ENCODE data around the gene NTHL1. TPM values are rescaled to one million over a fixed set of nuclear protein-coding genes. Genes with fewer than 3 reads are reported as not detected.

Gene NTHL1
- total RNA-seq, 4 donors from 2014 or later = 14.9 to 28.8 (median 19.9) TPM

DNA sequence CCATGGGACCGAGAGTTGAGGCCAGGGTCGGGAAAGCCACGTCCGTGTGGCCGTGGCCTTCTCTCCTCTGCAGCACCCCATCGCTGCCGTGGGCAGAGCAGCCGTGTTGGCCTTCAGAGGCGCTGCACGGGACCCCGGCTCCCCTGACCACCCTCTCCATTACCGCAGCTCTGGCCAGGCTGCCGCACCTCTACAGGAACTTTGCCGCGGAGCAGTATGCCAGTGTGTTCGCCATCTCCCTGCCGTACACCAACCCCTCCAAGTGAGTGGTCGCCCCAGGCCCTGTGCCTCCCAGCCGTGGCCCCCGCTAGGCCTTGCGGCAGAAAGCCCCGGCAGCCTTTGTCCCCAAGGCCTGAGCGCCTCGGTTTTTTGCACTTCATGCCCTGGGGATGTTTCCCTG is 28.0 kb upstream of the NTHL1 start:
- Histone ChIP-seq H3K27ac (no peak overlapping the region), H3K9me3 (no peaks in the 10 kb centered on the region), H3K27me3 (no peaks in the 10 kb centered on the region), H3K4me1 (no peaks in the 10 kb centered on the region), H3K36me3 (peaks cover 0 to 94% (median 0%) of the 10 kb centered on the region in 3 donors), H3K4me3 (no peak overlapping the region)
- no peak for TF ChIP-seq CTCF (IDR thresholded peaks at IDR 0.05)
- TF ChIP-seq POLR2A (IDR thresholded peaks at IDR 0.05) = no peak
- DNase-seq = no peak

- H3K36me3 ChIP-seq = peaks cover 0 to 92% (median 0%) of the 10 kb centered on the region in 3 donors
- no peak for DNase-seq
- H3K27ac ChIP-seq = no peak overlapping the region
- TF ChIP-seq POLR2A (IDR thresholded peaks at IDR 0.05) (no peak), CTCF (IDR thresholded peaks at IDR 0.05) (no peak)
- no peaks in the 10 kb centered on the region for H3K9me3 ChIP-seq
- no peak overlapping the region for H3K4me3 ChIP-seq
- no peaks in the 10 kb centered on the region for H3K4me1 ChIP-seq
- no peaks in the 10 kb centered on the region for H3K27me3 ChIP-seq
Measured at GRCh38 chr16:2074071-2074470, 26.4 kb upstream of the NTHL1 start.

- H3K36me3 ChIP-seq = peaks cover 0 to 92% (median 0%) of the 10 kb centered on the region in 3 donors
- no peaks in the 10 kb centered on the region for H3K9me3 ChIP-seq
- TF ChIP-seq CTCF (IDR thresholded peaks at IDR 0.05) = no peak
- no peak for TF ChIP-seq POLR2A (IDR thresholded peaks at IDR 0.05)
- no peak overlapping the region for H3K27ac ChIP-seq
- no peak overlapping the region for H3K4me3 ChIP-seq
- no peaks in the 10 kb centered on the region for H3K4me1 ChIP-seq
- no peaks in the 10 kb centered on the region for H3K27me3 ChIP-seq
- DNase-seq = no peak
Measured at GRCh38 chr16:2072926-2073325, 25.3 kb upstream of the NTHL1 start.

DNA sequence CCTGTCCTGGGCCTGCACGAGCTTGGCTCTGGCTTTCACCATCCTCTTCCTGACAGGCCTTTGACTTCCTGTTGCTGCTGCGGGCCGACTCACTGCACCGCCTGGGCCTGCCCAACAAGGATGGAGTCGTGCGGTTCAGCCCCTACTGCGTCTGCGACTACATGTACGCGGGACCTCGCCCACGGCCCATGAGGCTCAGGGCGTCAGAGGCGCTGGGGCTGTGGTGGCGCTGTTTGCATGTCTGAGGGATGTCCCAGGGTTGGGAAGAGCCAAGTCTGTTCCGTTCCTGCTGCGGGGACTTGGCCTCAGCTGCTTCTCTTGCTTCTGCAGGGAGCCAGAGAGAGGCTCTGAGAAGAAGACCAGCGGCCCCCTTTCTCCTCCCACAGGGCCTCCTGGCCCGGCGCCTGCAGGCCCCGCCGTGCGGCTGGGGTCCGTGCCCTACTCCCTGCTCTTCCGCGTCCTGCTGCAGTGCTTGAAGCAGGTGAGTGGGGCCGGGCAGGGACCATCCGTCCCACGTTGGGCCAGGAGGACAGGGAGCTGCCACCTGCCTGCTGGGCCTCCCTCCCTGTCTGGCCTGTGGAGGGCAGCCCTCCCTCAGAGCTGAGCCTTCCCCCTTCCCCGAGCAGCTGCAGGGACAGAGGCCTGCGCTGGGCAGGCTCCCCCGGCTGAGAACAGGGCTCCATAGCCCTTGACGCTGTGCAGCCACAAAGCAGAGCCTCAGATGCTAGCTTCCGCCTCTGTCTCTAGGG is 24.0 kb upstream of the NTHL1 start:
- no peak for DNase-seq
- Histone ChIP-seq H3K4me1 (no peaks in the 10 kb centered on the region), H3K27ac (no peak overlapping the region), H3K36me3 (peaks cover 0 to 92% (median 0%) of the 10 kb centered on the region in 3 donors), H3K9me3 (no peaks in the 10 kb centered on the region), H3K4me3 (no peak overlapping the region), H3K27me3 (no peaks in the 10 kb centered on the region)
- TF ChIP-seq CTCF (IDR thresholded peaks at IDR 0.05) (no peak), POLR2A (IDR thresholded peaks at IDR 0.05) (no peak)

- DNase-seq = no peak
- Histone ChIP-seq H3K4me3 (no peak overlapping the region), H3K27ac (no peak overlapping the region), H3K4me1 (no peaks in the 10 kb centered on the region), H3K36me3 (peaks cover 0 to 92% (median 0%) of the 10 kb centered on the region in 3 donors), H3K27me3 (no peaks in the 10 kb centered on the region), H3K9me3 (no peaks in the 10 kb centered on the region)
- TF ChIP-seq CTCF (IDR thresholded peaks at IDR 0.05) (no peak), POLR2A (IDR thresholded peaks at IDR 0.05) (no peak)
Measured at GRCh38 chr16:2070576-2071453, 23.2 kb upstream of the NTHL1 start.

Data from Peyer's patch (tissue), 4 donors.